ENCODE measurements around the gene PYCR2. TPM values are rescaled to one million over a fixed set of nuclear protein-coding genes. Genes with fewer than 3 reads are reported as not detected.

Gene PYCR2
- total and polyA plus RNA-seq, 2 of the 8 experiments (the other 6 are each of a cell fraction or from before 2014, with no cell fraction given) = 79.3 to 84.6 TPM

DNA sequence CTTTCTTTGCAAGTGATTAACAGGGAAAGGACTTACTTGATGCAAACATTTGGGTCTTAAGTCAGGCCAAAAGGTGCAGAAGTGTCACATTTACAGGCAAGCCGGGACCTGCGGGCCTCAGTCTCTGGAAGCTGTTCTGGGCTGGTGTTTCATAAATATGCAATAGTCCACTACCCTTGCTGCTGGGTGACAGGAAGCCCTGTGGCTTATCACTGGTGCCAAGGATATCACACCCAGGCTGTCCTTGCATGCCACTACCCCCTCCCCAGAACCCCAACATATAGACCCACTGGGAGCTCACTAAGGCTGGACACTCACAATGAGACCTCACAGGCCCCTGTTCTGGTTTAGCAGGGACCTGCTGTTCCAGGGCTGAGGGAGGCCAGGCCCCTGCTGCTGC is 20.3 kb upstream of the PYCR2 start:
- Histone ChIP-seq H2BK20ac (ENCODE audit: low read length) (no peak overlapping the region), H4K91ac (replicated peaks; ENCODE audit: insufficient read length, low read length) (no peak overlapping the region), H3K27ac (ENCODE audit: low read depth, low read length) (no peak overlapping the region), H2BK12ac (ENCODE audit: low read depth, low read length) (no peak overlapping the region; the same call in 1 of the 2 replicates), H4K5ac (ENCODE audit: insufficient read length, low read depth, low read length) (no peak overlapping the region), H3K9me3 (ENCODE audit: insufficient read depth in 2 of 2, low read depth in 1 of 2, low read length in 1 of 2) (no peaks in the 10 kb centered on the region), H2AK5ac (ENCODE audit: low read depth, low read length) (peak overlapping the region; percentile 17; the same call in 1 of the 2 replicates), H3K9ac (replicated peaks in 1 of 4; ENCODE audit: extremely low read depth in 1 of 4, low read depth in 3 of 4, low read length in 3 of 4) (no peak overlapping the region), H4K20me1 (replicated peaks in 1 of 2; ENCODE audit: control insufficient read depth in 1 of 2, insufficient read depth in 2 of 2, low read length in 2 of 2) (no peaks in the 10 kb centered on the region), H3K23me2 (ENCODE audit: low read depth, low read length) (no peaks in the 10 kb centered on the region), H2BK5ac (ENCODE audit: low read depth, low read length) (peak overlapping the region; percentile 93), H3K79me1 (ENCODE audit: low read depth, low read length) (no peaks in the 10 kb centered on the region), H3K4me2 (ENCODE audit: insufficient read depth in 1 of 2, low read depth in 2 of 2, low read length in 2 of 2) (no peak overlapping the region; a peak in 1 of 4 replicates), H2BK15ac (ENCODE audit: low read length) (no peak overlapping the region), H3K56ac (replicated peaks; ENCODE audit: insufficient read length, low read depth, low read length) (no peak overlapping the region), H3K27me3 (replicated peaks in 1 of 4; ENCODE audit: control insufficient read depth in 3 of 4, extremely low read depth in 1 of 4, insufficient read depth in 3 of 4, low read length in 3 of 4) (peaks cover 0 to 14% (median 9%) of the 10 kb centered on the region in 4 experiments; a peak in 4 of 7 replicates), H3K23ac (ENCODE audit: insufficient read length) (no peak overlapping the region), H4K8ac (ENCODE audit: extremely low read depth, insufficient read depth, low read length) (no peak overlapping the region), H2BK120ac (replicated peaks; ENCODE audit: low read depth, low read length) (no peak overlapping the region), H3K36me3 (ENCODE audit: control insufficient read depth in 2 of 4, insufficient read depth in 4 of 4, low read length in 3 of 4) (no peaks in the 10 kb centered on the region), H2AFZ (ENCODE audit: low read length) (no peak overlapping the region), H3K4ac (replicated peaks; ENCODE audit: insufficient read length, low read depth, low read length) (no peak overlapping the region), H3K18ac (ENCODE audit: extremely low read depth, low read length) (no peak overlapping the region), H3K79me2 (ENCODE audit: control insufficient read depth in 1 of 2, insufficient read depth in 2 of 2, low read length in 2 of 2) (no peaks in the 10 kb centered on the region), H3K4me3 (ENCODE audit: extremely low read depth in 1 of 4, insufficient read depth in 2 of 4, low read depth in 3 of 4, low read length in 4 of 4) (no peak overlapping the region), H3K14ac (ENCODE audit: insufficient read length) (no peak overlapping the region), H3K4me1 (replicated peaks in 1 of 4; ENCODE audit: control insufficient read depth in 3 of 4, insufficient read depth in 4 of 4, low read length in 3 of 4) (peaks cover 6 to 23% (median 13%) of the 10 kb centered on the region in 4 experiments)
- POLR2A ChIA-PET (ENCODE audit: partially characterized antibody) = interaction anchor here (1.3 to 2.2 kb wide), 5 partner anchors 13 to 99 kb away, joined by 3 to 8 read pairs (median 4); no protein-coding TSS in a partner anchor
- DNase-seq (ENCODE audit: low read depth in 1 of 2, low spot score in 2 of 2) (no peak), FAIRE-seq (no peak)
- CTCF ChIA-PET (ENCODE audit: partially characterized antibody) = interaction anchor here (0.7 to 3.1 kb wide), 11 partner anchors 8 to 469 kb away, joined by 3 to 25 read pairs (median 3); no protein-coding TSS in a partner anchor
- 92% methylated on average over 2 of the region's 2 CpGs; no CpG with 5 or more reads in 1 of the 2 experiments for WGBS, 2 experiments (ENCODE audit: extremely low coverage in 1 of 2, insufficient coverage in 1 of 2, insufficient read length in 1 of 2, insufficient replicate concordance in 2 of 2, low coverage in 1 of 2, low lambda C conversion rate in 2 of 2, missing lambda C conversion rate in 1 of 2)
- TF ChIP-seq SRF (IDR thresholded peaks at IDR 0.05; ENCODE audit: low read depth, low read length) (no peak), RBBP5 (IDR thresholded peaks at IDR 0.05; ENCODE audit: borderline replicate concordance, low read depth, low read length) (no peak), TAF1 (IDR thresholded peaks at IDR 0.05; ENCODE audit: low read depth, low read length) (no peak), NANOG (IDR thresholded peaks at IDR 0.05; ENCODE audit: insufficient read depth, low read depth, low read length, poor library complexity, severe bottlenecking) (no peak), CTCF (IDR thresholded peaks at IDR 0.05; ENCODE audit: control extremely low read depth in 1 of 3, insufficient read depth in 1 of 3, low read depth in 1 of 3, low read length in 3 of 3) (no peak), POU5F1 (IDR thresholded peaks at IDR 0.05; ENCODE audit: low read depth, low read length) (no peak), SP1 (IDR thresholded peaks at IDR 0.05; ENCODE audit: low read depth, low read length) (no peak), GTF2F1 (IDR thresholded peaks at IDR 0.05; ENCODE audit: borderline replicate concordance, low read depth, low read length) (no peak), TEAD4 (IDR thresholded peaks at IDR 0.05; ENCODE audit: low read depth, low read length) (no peak), GABPA (IDR thresholded peaks at IDR 0.05; ENCODE audit: borderline replicate concordance, insufficient read depth, low read length) (no peak), BRCA1 (IDR thresholded peaks at IDR 0.05; ENCODE audit: low read depth, low read length) (no peak)
